Colonic mucosa (tissue), 4 donors: Measurements from ENCODE around the gene CLEC16A. TPM values are rescaled to one million over a fixed set of nuclear protein-coding genes. Genes with fewer than 3 reads are reported as not detected.

Source experiments
- DNase-seq: peaks from one replicate; pipeline ENCODE4 v3.0.0-alpha.2; 2020
- H3K27ac ChIP-seq: fragments of 200-600 bp; one replicate; pipeline ENCODE4 v1.8.0; 2021
- H3K27me3 ChIP-seq: fragments of 200-600 bp; one replicate; pipeline ENCODE4 v1.8.0; 2021
- H3K36me3 ChIP-seq: fragments of 200-600 bp; one replicate; pipeline ENCODE4 v1.8.0; 2021
- H3K4me1 ChIP-seq: fragments of 200-600 bp; one replicate; pipeline ENCODE4 v1.8.0; 2021; ENCODE audit warnings: mild to moderate bottlenecking
- H3K4me3 ChIP-seq: fragments of 200-600 bp; one replicate; pipeline ENCODE4 v1.8.0; 2021
- H3K9ac ChIP-seq, 2 donors: one replicate each; pipeline ENCODE4 v1.7.0; 2013; ENCODE audit warnings: control low read depth in 2 of 2, low read depth in 2 of 2, low read length in 2 of 2
- H3K9me3 ChIP-seq: fragments of 200-600 bp; one replicate; pipeline ENCODE4 v1.8.0; 2021
- intact Hi-C: fragments of 100-400 bp; cut with DNase I; formaldehyde crosslinking; loops from one replicate; pipeline ENCODE4 v1.14.1; 2022
- total RNA-seq, 2 donors: library from RNA; stranded (reverse); fragmentation: NEBNext Ultra II Directional in 1 of 2; extraction: Animal tissue kit (Norgen Biotek cat#: 25700) in 1 of 2; gene quantifications; one replicate each; pipeline ENCODE4 v1.2.1, GENCODE V29; 2021
- TF ChIP-seq, protein P1 (sequence below): fragments of 200-600 bp; IDR thresholded peaks from one replicate; pipeline ENCODE4 v1.8.0; 2022; ENCODE audit warnings: antibody characterized with exemption, mild to moderate bottlenecking
- donor health status: healthy.
- donor health status: DM: no; HTN: no; CAD: no.
- donor health status: DM: no; HTN: no; CAD: no.

CLEC16A gene
- total RNA-seq, 2 donors from 2014 or later, result 24.9 to 29.6 TPM

- peaks cover 9% of the 10 kb centered on the region for H3K4me1 ChIP-seq
These were observed 150.6 kb downstream of the CLEC16A start for GRCh38 chr16:11094857-11095565.

GRCh38 chr16:11095935-11096334 lies 151.6 kb downstream of the CLEC16A start:
- Histone ChIP-seq H3K4me3 (no peak overlapping the region), H3K27ac (no peak overlapping the region), H3K9ac (no peak overlapping the region), H3K27me3 (no peaks in the 10 kb centered on the region), H3K9me3 (no peaks in the 10 kb centered on the region), H3K4me1 (peaks cover 13% of the 10 kb centered on the region), H3K36me3 (no peaks in the 10 kb centered on the region)
- intact Hi-C loops, result no loop called here
- no peak for DNase-seq
- TF ChIP-seq, protein P1, sequence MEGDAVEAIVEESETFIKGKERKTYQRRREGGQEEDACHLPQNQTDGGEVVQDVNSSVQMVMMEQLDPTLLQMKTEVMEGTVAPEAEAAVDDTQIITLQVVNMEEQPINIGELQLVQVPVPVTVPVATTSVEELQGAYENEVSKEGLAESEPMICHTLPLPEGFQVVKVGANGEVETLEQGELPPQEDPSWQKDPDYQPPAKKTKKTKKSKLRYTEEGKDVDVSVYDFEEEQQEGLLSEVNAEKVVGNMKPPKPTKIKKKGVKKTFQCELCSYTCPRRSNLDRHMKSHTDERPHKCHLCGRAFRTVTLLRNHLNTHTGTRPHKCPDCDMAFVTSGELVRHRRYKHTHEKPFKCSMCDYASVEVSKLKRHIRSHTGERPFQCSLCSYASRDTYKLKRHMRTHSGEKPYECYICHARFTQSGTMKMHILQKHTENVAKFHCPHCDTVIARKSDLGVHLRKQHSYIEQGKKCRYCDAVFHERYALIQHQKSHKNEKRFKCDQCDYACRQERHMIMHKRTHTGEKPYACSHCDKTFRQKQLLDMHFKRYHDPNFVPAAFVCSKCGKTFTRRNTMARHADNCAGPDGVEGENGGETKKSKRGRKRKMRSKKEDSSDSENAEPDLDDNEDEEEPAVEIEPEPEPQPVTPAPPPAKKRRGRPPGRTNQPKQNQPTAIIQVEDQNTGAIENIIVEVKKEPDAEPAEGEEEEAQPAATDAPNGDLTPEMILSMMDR, result no peak

More at GRCh38 chr16:11094857-11095565, 150.6 kb downstream of the CLEC16A start:
- DNase-seq, result no peak
- no peaks in the 10 kb centered on the region for H3K36me3 ChIP-seq
- no peak overlapping the region for H3K27ac ChIP-seq
- H3K9me3 ChIP-seq, result no peaks in the 10 kb centered on the region
- H3K9ac ChIP-seq, result no peak overlapping the region
- H3K27me3 ChIP-seq, result no peaks in the 10 kb centered on the region
- intact Hi-C loops, result no loop called here
- TF ChIP-seq, protein P1, result no peak
- H3K4me3 ChIP-seq, result no peak overlapping the region

- Histone ChIP-seq H3K4me1 (peaks cover 15% of the 10 kb centered on the region), H3K27ac (no peak overlapping the region), H3K9me3 (no peaks in the 10 kb centered on the region), H3K4me3 (no peak overlapping the region), H3K9ac (no peak overlapping the region), H3K27me3 (no peaks in the 10 kb centered on the region), H3K36me3 (no peaks in the 10 kb centered on the region)
- no peak for DNase-seq
- intact Hi-C loops, result no loop called here
- TF ChIP-seq, protein P1, result no peak
These were observed 152.9 kb downstream of the CLEC16A start for GRCh38 chr16:11097094-11097786.

DNA sequence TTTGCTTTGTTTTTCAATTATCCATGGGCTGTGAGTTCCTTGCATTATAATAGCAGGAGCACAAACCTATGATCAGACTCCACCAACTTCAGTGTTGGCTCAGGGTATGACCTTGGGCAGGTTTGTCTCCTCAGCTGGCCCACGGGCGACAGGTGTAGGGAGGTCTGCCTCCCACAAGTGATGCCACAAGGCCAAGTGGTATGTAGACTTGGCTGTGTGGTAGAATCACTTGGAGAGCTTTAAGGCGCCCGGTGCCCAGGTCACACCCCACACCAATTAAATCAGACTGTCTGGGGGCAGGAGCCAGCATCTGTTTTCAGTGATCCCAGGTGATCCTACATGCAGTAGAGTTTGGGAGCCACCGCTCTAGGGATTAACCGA lies 153.4 kb downstream of the CLEC16A start:
- H3K27me3 ChIP-seq, result no peaks in the 10 kb centered on the region
- H3K27ac ChIP-seq, result no peak overlapping the region
- intact Hi-C loops, result no loop called here
- no peak overlapping the region for H3K9ac ChIP-seq
- no peaks in the 10 kb centered on the region for H3K36me3 ChIP-seq
- H3K9me3 ChIP-seq, result no peaks in the 10 kb centered on the region
- TF ChIP-seq, protein P1, result no peak
- H3K4me3 ChIP-seq, result no peak overlapping the region
- H3K4me1 ChIP-seq, result peaks cover 19% of the 10 kb centered on the region
- no peak for DNase-seq

GRCh38 chr16:11098601-11099390 lies 154.4 kb downstream of the CLEC16A start:
- DNase-seq, result no peak

More at GRCh38 chr16:11098601-11099390, 154.4 kb downstream of the CLEC16A start:
- no peak overlapping the region for H3K4me3 ChIP-seq
- no peak overlapping the region for H3K27ac ChIP-seq
- no peaks in the 10 kb centered on the region for H3K27me3 ChIP-seq
- intact Hi-C loops, result no loop called here
- no peaks in the 10 kb centered on the region for H3K9me3 ChIP-seq
- H3K4me1 ChIP-seq, result peaks cover 17% of the 10 kb centered on the region
- TF ChIP-seq, protein P1, result no peak
- H3K36me3 ChIP-seq, result no peaks in the 10 kb centered on the region
- no peak overlapping the region for H3K9ac ChIP-seq
